ENCODE data around the gene NELL1.

DNA sequence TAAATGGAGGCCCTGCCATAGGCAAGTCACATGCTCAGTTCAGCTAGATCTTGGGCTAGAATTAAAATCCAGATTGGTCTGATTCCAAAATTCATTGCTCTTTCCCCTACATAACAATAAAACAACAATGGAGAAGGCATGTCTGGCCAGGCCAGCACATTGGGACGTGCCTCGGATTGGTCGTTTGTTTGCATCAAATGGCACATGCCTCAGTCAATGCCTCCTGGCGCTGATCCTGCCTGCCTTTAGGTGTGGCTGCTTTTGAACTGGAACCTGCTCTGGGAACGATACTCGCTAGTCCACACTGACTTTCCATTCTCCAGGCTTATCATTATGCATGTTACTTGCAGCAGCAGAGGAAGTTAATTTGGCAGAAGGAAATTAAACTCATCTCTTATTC, 322.1 kb downstream of the NELL1 start:
- TF ChIP-seq, protein P1, sequence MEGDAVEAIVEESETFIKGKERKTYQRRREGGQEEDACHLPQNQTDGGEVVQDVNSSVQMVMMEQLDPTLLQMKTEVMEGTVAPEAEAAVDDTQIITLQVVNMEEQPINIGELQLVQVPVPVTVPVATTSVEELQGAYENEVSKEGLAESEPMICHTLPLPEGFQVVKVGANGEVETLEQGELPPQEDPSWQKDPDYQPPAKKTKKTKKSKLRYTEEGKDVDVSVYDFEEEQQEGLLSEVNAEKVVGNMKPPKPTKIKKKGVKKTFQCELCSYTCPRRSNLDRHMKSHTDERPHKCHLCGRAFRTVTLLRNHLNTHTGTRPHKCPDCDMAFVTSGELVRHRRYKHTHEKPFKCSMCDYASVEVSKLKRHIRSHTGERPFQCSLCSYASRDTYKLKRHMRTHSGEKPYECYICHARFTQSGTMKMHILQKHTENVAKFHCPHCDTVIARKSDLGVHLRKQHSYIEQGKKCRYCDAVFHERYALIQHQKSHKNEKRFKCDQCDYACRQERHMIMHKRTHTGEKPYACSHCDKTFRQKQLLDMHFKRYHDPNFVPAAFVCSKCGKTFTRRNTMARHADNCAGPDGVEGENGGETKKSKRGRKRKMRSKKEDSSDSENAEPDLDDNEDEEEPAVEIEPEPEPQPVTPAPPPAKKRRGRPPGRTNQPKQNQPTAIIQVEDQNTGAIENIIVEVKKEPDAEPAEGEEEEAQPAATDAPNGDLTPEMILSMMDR (conservative IDR thresholded peaks at IDR 0.05; ENCODE audit: low read length), result no peak
- no peak for TF ChIP-seq EZH2phosphoT487 (IDR thresholded peaks at IDR 0.05; ENCODE audit: borderline replicate concordance)
